Memory B cell (primary cell): ENCODE results near the gene TWNK.
"Not testable (repeated sequence)": the region's sequence is repeated elsewhere in the genome, so short reads cannot be mapped to it uniquely, and the experiment has no call there.

ENCODE experiments used
- ATAC-seq: fragments of 150-1000 bp; cut with Tn5 transposase; 2 replicates; pipeline ENCODE4 v1.10.0; 2021; ENCODE audit warnings: low read depth, mild to moderate bottlenecking, moderate library complexity
- DNase-seq, 2 donors: peaks; one replicate each; pipeline ENCODE4 v3.0.0; 2022; ENCODE audit warnings: low spot score in 2 of 2
- H3K27ac Mint-ChIP-seq: one replicate; pipeline ENCODE4 v1.8.0; 2022; ENCODE audit warnings: mild to moderate bottlenecking, moderate library complexity, mixed read lengths
- H3K27me3 Mint-ChIP-seq: one replicate; pipeline ENCODE4 v1.8.0; 2022; ENCODE audit warnings: mixed read lengths
- H3K36me3 Mint-ChIP-seq: one replicate; pipeline ENCODE4 v1.8.0; 2022; ENCODE audit warnings: mild to moderate bottlenecking, mixed read lengths
- H3K4me1 Mint-ChIP-seq: one replicate; pipeline ENCODE4 v1.8.0; 2022; ENCODE audit warnings: mixed read lengths
- H3K4me3 Mint-ChIP-seq: one replicate; pipeline ENCODE4 v1.8.0; 2022; ENCODE audit warnings: mild to moderate bottlenecking, moderate library complexity, mixed read lengths
- H3K9me3 Mint-ChIP-seq: one replicate; pipeline ENCODE4 v1.8.0; 2022; ENCODE audit warnings: mixed read lengths

The TWNK gene

GRCh38 chr10:101031796-101032636 lies 44.7 kb downstream of the TWNK start:
- ATAC-seq (peak; percentile 59), DNase-seq (peak; percentile 46 to 63)
- peaks cover 15% of the 10 kb centered on the region for H3K4me1 Mint-ChIP-seq
- peak overlapping the region; percentile 87 for H3K27ac Mint-ChIP-seq
- H3K9me3 Mint-ChIP-seq = no peaks in the 10 kb centered on the region
- peaks cover 2% of the 10 kb centered on the region for H3K36me3 Mint-ChIP-seq
- H3K4me3 Mint-ChIP-seq = peak overlapping the region; percentile 96
- peaks cover 11% of the 10 kb centered on the region for H3K27me3 Mint-ChIP-seq

- Mint-ChIP-seq H3K4me1 (peaks cover 15% of the 10 kb centered on the region), H3K36me3 (peaks cover 5% of the 10 kb centered on the region), H3K4me3 (peak overlapping the region; percentile 96), H3K27me3 (peaks cover 6% of the 10 kb centered on the region), H3K9me3 (no peaks in the 10 kb centered on the region), H3K27ac (peak overlapping the region; percentile 87)
- ATAC-seq (peak; percentile 3), DNase-seq (no peak)
Measured at GRCh38 chr10:101032637-101033224, 45.4 kb downstream of the TWNK start.

- ATAC-seq (no peak), DNase-seq (no peak)
- Mint-ChIP-seq H3K27ac (peak overlapping the region; percentile 56), H3K36me3 (peaks cover 10% of the 10 kb centered on the region), H3K27me3 (peaks cover 6% of the 10 kb centered on the region), H3K4me1 (peaks cover 15% of the 10 kb centered on the region), H3K9me3 (no peaks in the 10 kb centered on the region), H3K4me3 (no peak overlapping the region)
Measured at GRCh38 chr10:101033276-101033675, 45.9 kb downstream of the TWNK start.

- not testable (repeated sequence) for H3K27me3 Mint-ChIP-seq, H3K9me3 Mint-ChIP-seq, H3K36me3 Mint-ChIP-seq, DNase-seq, ATAC-seq, H3K27ac Mint-ChIP-seq, H3K4me3 Mint-ChIP-seq
- peaks cover 15% of the 10 kb centered on the region for H3K4me1 Mint-ChIP-seq
Measured at GRCh38 chr10:101034404-101034803, 47.1 kb downstream of the TWNK start.

GRCh38 chr10:101035314-101035713 lies 48.0 kb downstream of the TWNK start:
- Mint-ChIP-seq H3K4me3 (no peak overlapping the region), H3K27me3 (no peaks in the 10 kb centered on the region), H3K27ac (no peak overlapping the region), H3K4me1 (peaks cover 15% of the 10 kb centered on the region), H3K9me3 (no peaks in the 10 kb centered on the region), H3K36me3 (peaks cover 12% of the 10 kb centered on the region)
- DNase-seq = no peak
- no peak for ATAC-seq

GRCh38 chr10:101035916-101036702 lies 48.8 kb downstream of the TWNK start:
- Mint-ChIP-seq H3K4me3 (no peak overlapping the region), H3K9me3 (no peaks in the 10 kb centered on the region), H3K4me1 (peaks cover 14% of the 10 kb centered on the region), H3K36me3 (peaks cover 12% of the 10 kb centered on the region), H3K27me3 (no peaks in the 10 kb centered on the region), H3K27ac (no peak overlapping the region)
- DNase-seq = no peak
- ATAC-seq = no peak

- no peaks in the 10 kb centered on the region for H3K9me3 Mint-ChIP-seq
- H3K36me3 Mint-ChIP-seq = peaks cover 12% of the 10 kb centered on the region
- H3K4me3 Mint-ChIP-seq = no peak overlapping the region
- DNase-seq (no peak), ATAC-seq (no peak)
- H3K27me3 Mint-ChIP-seq = no peaks in the 10 kb centered on the region
- peaks cover 10% of the 10 kb centered on the region for H3K4me1 Mint-ChIP-seq
- H3K27ac Mint-ChIP-seq = no peak overlapping the region
Measured at GRCh38 chr10:101036726-101037125, 49.4 kb downstream of the TWNK start.

- no peak overlapping the region for H3K4me3 Mint-ChIP-seq
- H3K9me3 Mint-ChIP-seq = no peaks in the 10 kb centered on the region
- H3K27me3 Mint-ChIP-seq = no peaks in the 10 kb centered on the region
- ATAC-seq (no peak), DNase-seq (no peak)
- peaks cover 12% of the 10 kb centered on the region for H3K36me3 Mint-ChIP-seq
- peaks cover 7% of the 10 kb centered on the region for H3K4me1 Mint-ChIP-seq
- H3K27ac Mint-ChIP-seq = no peak overlapping the region
Measured at GRCh38 chr10:101038484-101038883, 51.1 kb downstream of the TWNK start.

GRCh38 chr10:101040061-101040460 lies 52.7 kb downstream of the TWNK start:
- no peak overlapping the region for H3K4me3 Mint-ChIP-seq
- H3K27ac Mint-ChIP-seq = no peak overlapping the region

GRCh38 chr10:101040851-101041250 lies 53.5 kb downstream of the TWNK start:
- Mint-ChIP-seq H3K4me1 (peaks cover 9% of the 10 kb centered on the region), H3K27ac (no peak overlapping the region), H3K27me3 (no peaks in the 10 kb centered on the region), H3K4me3 (no peak overlapping the region), H3K36me3 (peaks cover 12% of the 10 kb centered on the region), H3K9me3 (no peaks in the 10 kb centered on the region)
- ATAC-seq (no peak), DNase-seq (no peak)

More at GRCh38 chr10:101040061-101040460, 52.7 kb downstream of the TWNK start:
- ATAC-seq (no peak), DNase-seq (no peak)
- Mint-ChIP-seq H3K27me3 (no peaks in the 10 kb centered on the region), H3K36me3 (peaks cover 12% of the 10 kb centered on the region), H3K9me3 (no peaks in the 10 kb centered on the region), H3K4me1 (peaks cover 9% of the 10 kb centered on the region)

GRCh38 chr10:101041252-101041761 lies 54.0 kb downstream of the TWNK start:
- H3K4me3 Mint-ChIP-seq = no peak overlapping the region
- no peaks in the 10 kb centered on the region for H3K9me3 Mint-ChIP-seq
- ATAC-seq = peak; percentile 81
- H3K36me3 Mint-ChIP-seq = peaks cover 12% of the 10 kb centered on the region
- H3K4me1 Mint-ChIP-seq = peaks cover 9% of the 10 kb centered on the region
- DNase-seq = peak; percentile 64 to 75
- H3K27ac Mint-ChIP-seq = no peak overlapping the region
- peaks cover 1% of the 10 kb centered on the region for H3K27me3 Mint-ChIP-seq

GRCh38 chr10:101042118-101042517 lies 54.8 kb downstream of the TWNK start:
- H3K27me3 Mint-ChIP-seq = peaks cover 8% of the 10 kb centered on the region
- no peaks in the 10 kb centered on the region for H3K9me3 Mint-ChIP-seq
- peak overlapping the region; percentile 94 for H3K4me3 Mint-ChIP-seq
- ATAC-seq = no peak
- no peak for DNase-seq
- no peak overlapping the region for H3K27ac Mint-ChIP-seq
- H3K36me3 Mint-ChIP-seq = peaks cover 12% of the 10 kb centered on the region
- H3K4me1 Mint-ChIP-seq = peaks cover 9% of the 10 kb centered on the region

GRCh38 chr10:101042667-101043362 lies 55.5 kb downstream of the TWNK start:
- peak; percentile 89 for ATAC-seq
- H3K4me1 Mint-ChIP-seq = peaks cover 9% of the 10 kb centered on the region
- no peaks in the 10 kb centered on the region for H3K9me3 Mint-ChIP-seq
- peaks cover 10% of the 10 kb centered on the region for H3K27me3 Mint-ChIP-seq
- peak overlapping the region; percentile 95 for H3K27ac Mint-ChIP-seq
- H3K4me3 Mint-ChIP-seq = peak overlapping the region; percentile 94
- peak; percentile 67 to 74 for DNase-seq
- peaks cover 8% of the 10 kb centered on the region for H3K36me3 Mint-ChIP-seq
